Effector CD8-positive, alpha-beta T cell (primary cell): Measurements from ENCODE around the gene DES.
"Not testable (repeated sequence)": the region's sequence is repeated elsewhere in the genome, so short reads cannot be mapped to it uniquely, and the experiment has no call there.

Source experiments
- DNase-seq: peaks from one replicate; lab custom pipeline; 2025; lab: John Stamatoyannopoulos, UW
- total RNA-seq, 4 experiments: gene quantifications; one replicate each; lab custom pipeline; 2026; lab: John Stamatoyannopoulos, UW

Gene DES
- 0 to 0.09 (median 0) reads per million in 4 experiments for total RNA-seq

GRCh38 chr2:219418155-219419011 lies at the start of gene DES:
Gene DES, plus strand, starts transcription at chr2:219418377. Its CDS starts 86 bp downstream, at chr2:219418463.
- no peak for DNase-seq

- DNase-seq, result no peak
These were observed 49.4 kb upstream of the DES start for GRCh38 chr2:219368690-219369191.

GRCh38 chr2:219369447-219369861 lies 48.7 kb upstream of the DES start:
- DNase-seq, result no peak

- DNase-seq, result no peak
These were observed 39.9 kb upstream of the DES start for GRCh38 chr2:219378163-219378851.

GRCh38 chr2:219380926-219381325 lies 37.3 kb upstream of the DES start:
- no peak for DNase-seq

- no peak for DNase-seq
These were observed 36.7 kb upstream of the DES start for GRCh38 chr2:219381448-219381847.

GRCh38 chr2:219384083-219384713 lies 34.0 kb upstream of the DES start:
- DNase-seq, result no peak

GRCh38 chr2:219384859-219385258 lies 33.3 kb upstream of the DES start:
- no peak for DNase-seq

GRCh38 chr2:219385958-219386520 lies 32.1 kb upstream of the DES start:
- no peak for DNase-seq

GRCh38 chr2:219386532-219387280 lies 31.5 kb upstream of the DES start:
- DNase-seq, result no peak

GRCh38 chr2:219387306-219388120 lies 30.7 kb upstream of the DES start, which contains the start of gene DNPEP:
Gene DNPEP, minus strand, starts transcription at chr2:219387912. Its CDS starts 118 bp downstream, at chr2:219387794.
- peak; percentile 99 for DNase-seq

- DNase-seq, result peak; percentile 99
These were observed 29.9 kb upstream of the DES start for GRCh38 chr2:219388121-219388906.

- no peak for DNase-seq
These were observed 29.3 kb upstream of the DES start for GRCh38 chr2:219388907-219389156.

GRCh38 chr2:219392754-219393153 lies 25.4 kb upstream of the DES start:
- no peak for DNase-seq

GRCh38 chr2:219395056-219395455 lies 23.1 kb upstream of the DES start:
- DNase-seq, result not testable (repeated sequence)

- no peak for DNase-seq
These were observed 22.6 kb upstream of the DES start for GRCh38 chr2:219395609-219396008.

- DNase-seq, result no peak
These were observed 21.2 kb upstream of the DES start for GRCh38 chr2:219396863-219397457.

GRCh38 chr2:219398721-219399363 lies 19.3 kb upstream of the DES start:
- no peak for DNase-seq
